Activated T-helper 2 cell treated with anti-CD3 and anti-CD28 coated beads, Interferon-gamma antibody, Interleukin-2, Interleukin-4, amounts not matched to agents 10 μg/mL and 5 μg/mL and 100 μg/mL, durations not matched to agents 14 hours and 24 hours and 36 hours (primary cell): Measurements from ENCODE around the gene SCGB1C1. TPM values are rescaled to one million over a fixed set of nuclear protein-coding genes. Genes with fewer than 3 reads are reported as not detected.

Experiments
- DNase-seq: peaks from one replicate; pipeline ENCODE4 v3.0.0; 2021; ENCODE audit warnings: low spot score
- H3K27ac Mint-ChIP-seq: one replicate; pipeline ENCODE4 v1.8.0; 2021; ENCODE audit warnings: mixed read lengths
- H3K27me3 Mint-ChIP-seq: one replicate; pipeline ENCODE4 v1.8.0; 2021; ENCODE audit warnings: low read depth, mixed read lengths
- H3K36me3 Mint-ChIP-seq: one replicate; pipeline ENCODE4 v1.8.0; 2021; ENCODE audit warnings: low read depth, mixed read lengths
- H3K4me1 Mint-ChIP-seq: one replicate; pipeline ENCODE4 v1.8.0; 2021; ENCODE audit warnings: low read depth, mixed read lengths
- H3K4me3 Mint-ChIP-seq: one replicate; pipeline ENCODE4 v1.8.0; 2021; ENCODE audit warnings: low read depth, mild to moderate bottlenecking, moderate library complexity, mixed read lengths
- H3K9me3 Mint-ChIP-seq: one replicate; pipeline ENCODE4 v1.8.0; 2021; ENCODE audit warnings: mixed read lengths
- intact Hi-C: fragments of 100-400 bp; cut with micrococcal nuclease; formaldehyde crosslinking; loops from one replicate; pipeline ENCODE4 v1.15.1; 2023
- total RNA-seq: library from RNA; stranded (reverse); gene quantifications from 2 replicates; pipeline ENCODE4 v1.2.3, GENCODE V29; 2022

SCGB1C1 gene
- total RNA-seq, 1 donor from 2014 or later: not detected

DNA sequence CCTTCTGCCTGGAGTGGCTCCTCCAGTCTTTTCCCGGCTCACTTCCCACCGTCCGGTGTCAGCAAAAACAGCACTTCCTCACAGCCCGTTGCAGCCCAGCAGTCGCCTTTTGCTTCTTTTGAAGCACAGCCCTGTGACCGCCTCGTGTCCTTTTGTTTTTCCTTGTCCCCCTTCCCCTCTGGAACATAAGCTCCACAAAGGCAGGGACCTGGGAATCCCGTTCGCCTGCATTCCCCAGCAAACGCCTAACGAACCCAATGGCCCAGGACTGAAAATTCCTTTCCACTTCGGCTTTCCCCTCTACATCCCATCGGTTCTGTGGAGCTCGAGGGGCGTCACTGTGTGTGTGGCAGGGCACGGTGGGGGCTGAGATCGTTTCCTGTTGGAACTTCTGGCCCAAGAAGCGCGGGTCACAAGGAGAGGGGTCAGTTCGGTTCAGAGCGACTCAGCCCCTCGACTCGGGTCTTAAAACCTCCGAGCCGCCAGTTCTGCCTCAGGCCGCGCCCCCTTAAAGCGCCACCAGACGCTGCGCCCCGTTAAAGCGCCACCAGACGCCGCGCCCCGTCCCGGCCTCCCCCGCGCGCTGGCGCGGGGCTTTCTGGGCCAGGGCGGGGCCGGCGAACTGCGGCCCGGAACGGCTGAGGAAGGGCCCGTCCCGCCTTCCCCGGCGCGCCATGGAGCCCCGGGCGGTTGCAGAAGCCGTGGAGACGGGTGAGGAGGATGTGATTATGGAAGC is 15.5 kb downstream of the SCGB1C1 start:
- peak overlapping the region; percentile 100 for H3K27ac Mint-ChIP-seq
- peak; percentile 82 for DNase-seq
- intact Hi-C loops: loop anchor here (1.0 to 5.0 kb wide), 4 partner anchors 61 to 609 kb away; partner anchors contain the start of genes IFITM1 and PNPLA2
- no peaks in the 10 kb centered on the region for H3K27me3 Mint-ChIP-seq
- peaks cover 78% of the 10 kb centered on the region for H3K36me3 Mint-ChIP-seq
- H3K4me1 Mint-ChIP-seq: peaks cover 16% of the 10 kb centered on the region
- H3K4me3 Mint-ChIP-seq: peak overlapping the region; percentile 100
- H3K9me3 Mint-ChIP-seq: no peaks in the 10 kb centered on the region

GRCh38 chr11:208917-209260 is 16.0 kb downstream of the SCGB1C1 start:
- DNase-seq: no peak
- H3K9me3 Mint-ChIP-seq: no peaks in the 10 kb centered on the region
- intact Hi-C loops: loop anchor here (1.0 to 5.0 kb wide), 4 partner anchors 60 to 608 kb away; partner anchors contain the start of genes IFITM1 and PNPLA2
- peak overlapping the region; percentile 100 for H3K27ac Mint-ChIP-seq
- peaks cover 13% of the 10 kb centered on the region for H3K4me1 Mint-ChIP-seq
- peaks cover 78% of the 10 kb centered on the region for H3K36me3 Mint-ChIP-seq
- H3K4me3 Mint-ChIP-seq: peak overlapping the region; percentile 100
- no peaks in the 10 kb centered on the region for H3K27me3 Mint-ChIP-seq

- Mint-ChIP-seq H3K36me3 (peaks cover 76% of the 10 kb centered on the region), H3K4me1 (peaks cover 12% of the 10 kb centered on the region), H3K4me3 (peak overlapping the region; percentile 100), H3K9me3 (no peaks in the 10 kb centered on the region), H3K27me3 (no peaks in the 10 kb centered on the region), H3K27ac (peak overlapping the region; percentile 100)
- DNase-seq: no peak
- intact Hi-C loops: loop anchor here (5.0 kb wide), 3 partner anchors 103 to 608 kb away; partner anchors contain the start of genes IFITM1 and PNPLA2
Observed at GRCh38 chr11:209275-210121, 16.6 kb downstream of the SCGB1C1 start.

- Mint-ChIP-seq H3K4me1 (peaks cover 12% of the 10 kb centered on the region), H3K4me3 (peak overlapping the region; percentile 100), H3K27me3 (no peaks in the 10 kb centered on the region), H3K36me3 (peaks cover 77% of the 10 kb centered on the region), H3K27ac (no peak overlapping the region), H3K9me3 (no peaks in the 10 kb centered on the region)
- no peak for DNase-seq
- intact Hi-C loops: no loop called here
Observed at GRCh38 chr11:210122-210802, 17.4 kb downstream of the SCGB1C1 start.

DNA sequence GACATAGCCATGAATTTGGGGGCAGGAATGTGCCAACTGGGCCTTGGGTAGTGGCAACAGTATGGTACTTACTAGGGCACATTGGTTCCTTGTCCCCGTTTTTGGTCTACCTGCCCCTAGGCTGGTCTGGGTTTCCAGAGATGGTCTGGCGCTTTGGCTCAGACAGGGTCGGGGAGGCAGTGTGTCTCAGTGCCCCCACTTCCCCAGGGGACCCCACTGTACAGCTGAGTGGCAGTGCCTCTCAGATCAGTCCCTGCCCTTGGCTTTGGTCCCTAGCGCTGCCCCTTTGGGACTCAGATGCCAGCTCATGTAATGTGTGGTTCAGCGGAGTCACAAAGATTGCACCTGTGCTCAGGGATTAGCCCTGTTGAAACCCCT is 17.9 kb downstream of the SCGB1C1 start:
- DNase-seq: no peak
- Mint-ChIP-seq H3K9me3 (no peaks in the 10 kb centered on the region), H3K27ac (no peak overlapping the region), H3K4me1 (peaks cover 12% of the 10 kb centered on the region), H3K27me3 (no peaks in the 10 kb centered on the region), H3K4me3 (peak overlapping the region; percentile 45), H3K36me3 (peaks cover 77% of the 10 kb centered on the region)
- intact Hi-C loops: no loop called here

DNA sequence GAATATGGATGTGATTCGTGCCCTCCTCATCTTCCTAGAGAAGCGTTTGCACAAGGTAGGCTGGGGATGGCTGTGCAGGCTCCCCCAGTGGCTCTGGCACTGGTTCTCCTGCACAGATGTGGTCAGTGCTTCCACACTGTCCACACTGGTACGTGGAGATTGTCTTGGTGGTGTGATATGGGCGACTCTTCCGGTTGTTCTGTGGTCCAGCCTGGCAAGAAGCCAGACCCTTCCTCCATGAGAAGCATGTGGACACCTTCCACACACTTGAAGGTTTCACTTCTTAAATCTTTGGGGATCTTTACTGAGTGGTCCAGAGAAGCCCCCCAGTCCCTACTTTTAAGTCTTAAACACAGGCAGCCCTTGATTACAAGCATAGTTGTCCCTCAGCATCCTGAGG is 18.4 kb downstream of the SCGB1C1 start:
- Mint-ChIP-seq H3K36me3 (peaks cover 80% of the 10 kb centered on the region), H3K27ac (no peak overlapping the region), H3K9me3 (no peaks in the 10 kb centered on the region), H3K4me1 (peaks cover 7% of the 10 kb centered on the region), H3K27me3 (no peaks in the 10 kb centered on the region), H3K4me3 (peak overlapping the region; percentile 45)
- DNase-seq: no peak
- intact Hi-C loops: no loop called here

DNA sequence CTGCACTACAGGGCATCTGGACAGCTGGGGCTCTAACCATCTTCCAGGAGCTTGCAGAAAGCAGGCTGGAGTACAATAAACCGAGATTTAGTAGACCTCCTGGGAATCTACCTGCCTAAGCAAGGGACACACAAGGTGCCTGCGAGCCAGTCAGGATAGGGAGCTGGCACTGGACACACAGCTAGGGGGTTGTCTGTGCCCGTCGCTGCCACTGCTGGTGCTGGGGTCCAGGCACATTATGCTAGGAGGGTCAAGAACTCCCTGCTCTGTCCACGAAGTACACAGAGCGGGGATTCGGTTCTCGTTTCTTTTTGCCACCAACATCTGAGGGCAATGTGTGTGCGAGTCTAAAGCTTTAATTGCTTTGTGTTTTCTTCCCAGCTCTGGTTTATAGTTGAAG is 18.9 kb downstream of the SCGB1C1 start:
- Mint-ChIP-seq H3K4me1 (peaks cover 7% of the 10 kb centered on the region), H3K27ac (no peak overlapping the region), H3K4me3 (peak overlapping the region; percentile 45), H3K36me3 (peaks cover 78% of the 10 kb centered on the region), H3K9me3 (no peaks in the 10 kb centered on the region), H3K27me3 (no peaks in the 10 kb centered on the region)
- no peak for DNase-seq
- intact Hi-C loops: no loop called here

GRCh38 chr11:212150-213100 is 19.5 kb downstream of the SCGB1C1 start:
- Mint-ChIP-seq H3K4me3 (no peak overlapping the region), H3K27ac (no peak overlapping the region)
- intact Hi-C loops: no loop called here

GRCh38 chr11:213111-213510 is 20.2 kb downstream of the SCGB1C1 start:
- Mint-ChIP-seq H3K4me3 (no peak overlapping the region), H3K9me3 (no peaks in the 10 kb centered on the region), H3K27ac (no peak overlapping the region), H3K27me3 (no peaks in the 10 kb centered on the region), H3K36me3 (peaks cover 70% of the 10 kb centered on the region), H3K4me1 (peaks cover 12% of the 10 kb centered on the region)
- DNase-seq: no peak
- intact Hi-C loops: no loop called here

More at GRCh38 chr11:212150-213100, 19.5 kb downstream of the SCGB1C1 start:
- DNase-seq: no peak
- H3K27me3 Mint-ChIP-seq: no peaks in the 10 kb centered on the region
- peaks cover 73% of the 10 kb centered on the region for H3K36me3 Mint-ChIP-seq
- H3K4me1 Mint-ChIP-seq: peaks cover 10% of the 10 kb centered on the region
- no peaks in the 10 kb centered on the region for H3K9me3 Mint-ChIP-seq

- H3K27ac Mint-ChIP-seq: no peak overlapping the region
- intact Hi-C loops: no loop called here
- no peaks in the 10 kb centered on the region for H3K27me3 Mint-ChIP-seq
- H3K9me3 Mint-ChIP-seq: no peaks in the 10 kb centered on the region
- H3K4me3 Mint-ChIP-seq: no peak overlapping the region
- no peak for DNase-seq
- H3K4me1 Mint-ChIP-seq: peaks cover 12% of the 10 kb centered on the region
- peaks cover 65% of the 10 kb centered on the region for H3K36me3 Mint-ChIP-seq
Observed at GRCh38 chr11:214083-214482, 21.2 kb downstream of the SCGB1C1 start.

DNA sequence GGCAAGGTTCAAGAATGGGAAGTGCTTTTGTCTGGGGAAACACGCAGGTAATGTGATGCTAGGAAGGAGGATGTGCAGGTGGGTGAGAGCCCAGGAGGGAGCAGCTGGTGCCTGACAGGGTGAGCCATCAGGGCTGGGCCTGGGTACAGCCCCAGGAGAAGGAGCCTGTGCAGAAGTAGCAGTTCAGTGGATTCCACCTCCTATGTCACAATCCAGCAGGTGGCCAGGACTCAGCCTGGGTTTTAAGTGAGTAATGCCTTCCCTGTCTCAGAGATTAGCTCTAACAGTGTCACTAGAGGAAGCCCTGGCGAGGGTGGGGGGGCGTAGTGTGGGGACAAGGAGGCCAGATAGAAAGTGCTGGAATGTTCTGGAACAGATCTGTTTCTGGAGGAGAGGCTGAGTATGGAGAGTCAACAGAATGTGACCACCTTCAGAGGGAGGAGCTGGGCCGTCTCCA is 22.7 kb downstream of the SCGB1C1 start:
- H3K27ac Mint-ChIP-seq: peak overlapping the region; percentile 6
- intact Hi-C loops: no loop called here
- no peaks in the 10 kb centered on the region for H3K9me3 Mint-ChIP-seq
- no peak overlapping the region for H3K4me3 Mint-ChIP-seq
- H3K36me3 Mint-ChIP-seq: peaks cover 55% of the 10 kb centered on the region
- peaks cover 6% of the 10 kb centered on the region for H3K4me1 Mint-ChIP-seq
- no peaks in the 10 kb centered on the region for H3K27me3 Mint-ChIP-seq
- DNase-seq: no peak
